SK-N-SH treated with all-trans-retinoic acid at 6 μM for 48 hours (cell line): ENCODE data around the gene PLCZ1.

Experiments used
- ATAC-seq: fragments of 200-7000 bp; cut with Tn5 transposase; 3 replicates; pipeline ENCODE4 v1.9.1; 2020; ENCODE audit warnings: mild to moderate bottlenecking, moderate library complexity
- ARNTL ChIP-seq: fragments of 450-650 bp; formaldehyde crosslinking; IDR thresholded peaks from 2 replicates; pipeline ENCODE4 v1.5.0; 2020; ENCODE audit warnings: low read depth, mild to moderate bottlenecking, moderate library complexity, borderline replicate concordance
- BACH2 ChIP-seq: fragments of 250-450 bp; sonication (Bioruptor Pico); IDR thresholded peaks from 2 replicates; pipeline ENCODE4 v1.9.0; 2021; ENCODE audit warnings: mild to moderate bottlenecking, borderline replicate concordance
- CREB5 ChIP-seq: fragments of 250-450 bp; sonication (Bioruptor Pico); IDR thresholded peaks from 2 replicates; pipeline ENCODE4 v1.5.1; 2020; ENCODE audit warnings: low read depth, mild to moderate bottlenecking, moderate library complexity
- CSDC2 ChIP-seq: fragments of 250-450 bp; sonication (Bioruptor Pico); IDR thresholded peaks from 2 replicates; pipeline ENCODE4 v1.5.0; 2020; ENCODE audit warnings: mild to moderate bottlenecking, moderate library complexity
- CSRNP3 ChIP-seq: fragments of 250-450 bp; sonication (Bioruptor Pico); IDR thresholded peaks from 2 replicates; pipeline ENCODE4 v1.5.1; 2021; ENCODE audit warnings: mild to moderate bottlenecking, moderate library complexity
- ESRRG ChIP-seq: fragments of 250-450 bp; sonication (Bioruptor Pico); IDR thresholded peaks from 2 replicates; pipeline ENCODE4 v1.6.1; 2021; ENCODE audit warnings: mild to moderate bottlenecking
- GLIS3 ChIP-seq: fragments of 250-450 bp; sonication (Bioruptor Pico); IDR thresholded peaks from 2 replicates; pipeline ENCODE4 v1.5.0; 2020; ENCODE audit warnings: mild to moderate bottlenecking, moderate library complexity
- OSR1 ChIP-seq: fragments of 250-450 bp; sonication (Bioruptor Pico); IDR thresholded peaks from 2 replicates; pipeline ENCODE4 v1.8.0; 2022; ENCODE audit warnings: moderate library complexity, mild to moderate bottlenecking, inconsistent platforms
- PATZ1 ChIP-seq: fragments of 250-450 bp; sonication (Bioruptor Pico); IDR thresholded peaks from 2 replicates; pipeline ENCODE4 v1.8.0; 2020; ENCODE audit warnings: mild to moderate bottlenecking, moderate library complexity, borderline replicate concordance
- POU6F1 ChIP-seq: fragments of 250-450 bp; sonication (Bioruptor Pico); IDR thresholded peaks from 2 replicates; pipeline ENCODE4 v1.8.0; 2021; ENCODE audit warnings: low read depth, mild to moderate bottlenecking, moderate library complexity, borderline replicate concordance
- PPARA ChIP-seq: fragments of 250-450 bp; sonication (Bioruptor Pico); IDR thresholded peaks from 2 replicates; pipeline ENCODE4 v1.5.0; 2020; ENCODE audit warnings: mild to moderate bottlenecking, borderline replicate concordance
- RARB ChIP-seq: fragments of 250-450 bp; sonication (Bioruptor Pico); IDR thresholded peaks from 2 replicates; pipeline ENCODE4 v1.8.0; 2021; ENCODE audit warnings: mild to moderate bottlenecking, moderate library complexity
- TOX ChIP-seq: fragments of 250-450 bp; sonication (Bioruptor Pico); IDR thresholded peaks from 2 replicates; pipeline ENCODE4 v1.8.0; 2021; ENCODE audit warnings: mild to moderate bottlenecking, moderate library complexity, borderline replicate concordance
- TSHZ2 ChIP-seq: fragments of 250-450 bp; sonication (Bioruptor Pico); IDR thresholded peaks from 2 replicates; pipeline ENCODE4 v1.5.0; 2020; ENCODE audit warnings: mild to moderate bottlenecking, moderate library complexity
- ZC3H10 ChIP-seq: fragments of 250-450 bp; sonication (Bioruptor Pico); IDR thresholded peaks from 2 replicates; pipeline ENCODE4 v1.5.1; 2021; ENCODE audit warnings: mild to moderate bottlenecking, moderate library complexity
- ZFP3 ChIP-seq: fragments of 250-450 bp; sonication (Bioruptor Pico); IDR thresholded peaks from 2 replicates; pipeline ENCODE4 v1.5.0; 2020; ENCODE audit warnings: mild to moderate bottlenecking, moderate library complexity
- ZFP30 ChIP-seq: fragments of 450-650 bp; formaldehyde crosslinking; IDR thresholded peaks from 2 replicates; pipeline ENCODE4 v1.5.0; 2022; ENCODE audit warnings: mild to moderate bottlenecking, moderate library complexity
- ZNF565 ChIP-seq: fragments of 450-650 bp; formaldehyde crosslinking; conservative IDR thresholded peaks from 2 replicates; pipeline ENCODE4 v1.5.0; 2020; ENCODE audit warnings: low read depth, mild to moderate bottlenecking, moderate library complexity
- ZNF70 ChIP-seq: fragments of 450-650 bp; formaldehyde crosslinking; IDR thresholded peaks from 2 replicates; pipeline ENCODE4 v1.5.0; 2020; ENCODE audit warnings: mild to moderate bottlenecking, moderate library complexity
- ZNF8 ChIP-seq: fragments of 450-650 bp; formaldehyde crosslinking; IDR thresholded peaks from 2 replicates; pipeline ENCODE4 v1.5.0; 2020; ENCODE audit warnings: mild to moderate bottlenecking, moderate library complexity

PLCZ1 gene

GRCh38 chr12:18752947-18753346 is 15.1 kb upstream of the PLCZ1 start:
- no peak for ATAC-seq
- TF ChIP-seq ZNF70, result no peak
- no peak for TF ChIP-seq POU6F1 (CRISPR knock-in tag)
- TF ChIP-seq PPARA (CRISPR knock-in tag), result no peak
- no peak for TF ChIP-seq CSRNP3 (CRISPR knock-in tag)
- no peak for TF ChIP-seq ZFP3
- no peak for TF ChIP-seq OSR1
- no peak for TF ChIP-seq TSHZ2 (CRISPR knock-in tag)
- no peak for TF ChIP-seq RARB (CRISPR knock-in tag)
- TF ChIP-seq GLIS3 (CRISPR knock-in tag), result no peak
- TF ChIP-seq ESRRG, result no peak
- TF ChIP-seq ARNTL (CRISPR knock-in tag), result no peak
- no peak for TF ChIP-seq CSDC2
- no peak for TF ChIP-seq ZNF565 (CRISPR knock-in tag)
- TF ChIP-seq CREB5 (CRISPR knock-in tag), result no peak
- no peak for TF ChIP-seq ZNF8 (CRISPR knock-in tag)

- no peak for ATAC-seq
- TF ChIP-seq ESRRG, result no peak
- no peak for TF ChIP-seq ZNF8 (CRISPR knock-in tag)
- no peak for TF ChIP-seq CSRNP3 (CRISPR knock-in tag)
- no peak for TF ChIP-seq CREB5 (CRISPR knock-in tag)
- no peak for TF ChIP-seq ZNF565 (CRISPR knock-in tag)
- TF ChIP-seq ZFP30, result no peak
- no peak for TF ChIP-seq BACH2 (CRISPR knock-in tag)
These were observed 14.6 kb upstream of the PLCZ1 start for GRCh38 chr12:18752280-18752920.

- ATAC-seq, result no peak
- TF ChIP-seq PPARA (CRISPR knock-in tag) (no peak), CSRNP3 (CRISPR knock-in tag) (no peak), CREB5 (CRISPR knock-in tag) (no peak), RARB (CRISPR knock-in tag) (no peak), ZFP30 (no peak), ZC3H10 (CRISPR knock-in tag) (no peak), TOX (CRISPR knock-in tag) (no peak), ZNF565 (CRISPR knock-in tag) (no peak), ZNF8 (CRISPR knock-in tag) (no peak), ARNTL (CRISPR knock-in tag) (no peak), PATZ1 (CRISPR knock-in tag) (no peak), CSDC2 (no peak)
These were observed 14.1 kb upstream of the PLCZ1 start for GRCh38 chr12:18751866-18752265.
